BLaER1 treated with 17β-estradiol and CSF1 and Interleukin-3, amounts not matched to agents 10 nM and 100 nM (cell line): ENCODE results near the gene MIEN1.
A peak's percentile ranks its signal among the peaks of the same experiment; 100 is the strongest.
"Not testable (repeated sequence)": the region's sequence is repeated elsewhere in the genome, so short reads cannot be mapped to it uniquely, and the experiment has no call there.

Experiments used
- H3K27ac ChIP-seq, 11 experiments: shearing (Covaris generic); formaldehyde crosslinking; 2 replicates each; pipeline ENCODE4 v1.8.1; 2022
- H3K27me3 ChIP-seq, 11 experiments: shearing (Covaris generic); formaldehyde crosslinking; 2 replicates each; pipeline ENCODE4 v1.8.1; 2022
- H3K36me3 ChIP-seq, 11 experiments: shearing (Covaris generic); formaldehyde crosslinking; 2 replicates each; pipeline ENCODE4 v1.8.1; 2022
- H3K4me1 ChIP-seq, 10 experiments: shearing (Covaris generic); formaldehyde crosslinking; 2 replicates each; pipeline ENCODE4 v1.8.1; 2022
- H3K4me2 ChIP-seq, 11 experiments: shearing (Covaris generic); formaldehyde crosslinking; 2 replicates each; pipeline ENCODE4 v1.8.1; 2022
- H3K4me3 ChIP-seq, 10 experiments: shearing (Covaris generic); formaldehyde crosslinking; 2 replicates each; pipeline ENCODE4 v1.8.1; 2022
- H3K9ac ChIP-seq, 11 experiments: shearing (Covaris generic); formaldehyde crosslinking; 2 replicates each; pipeline ENCODE4 v1.8.1; 2022
- H3K9me3 ChIP-seq, 11 experiments: shearing (Covaris generic); formaldehyde crosslinking; replicated peaks in 1 of 11; 2 replicates each; pipeline ENCODE4 v1.8.1; 2022
- H4K20me1 ChIP-seq, 11 experiments: shearing (Covaris generic); formaldehyde crosslinking; 2 replicates each; pipeline ENCODE4 v1.8.1; 2022
- Cebpa-rat ChIP-seq, 11 experiments: shearing (Covaris generic); IDR thresholded peaks; 2 replicates each; pipeline ENCODE4 v1.8.1; 2022

Gene MIEN1

GRCh38 chr17:39767147-39767546 is 36.8 kb upstream of the MIEN1 start:
- peaks cover 0 to 13% (median 7%) of the 10 kb centered on the region in 11 experiments; a peak in 9 of 22 replicates for H3K9me3 ChIP-seq
- no peak for TF ChIP-seq Cebpa-rat (IDR thresholded peaks at IDR 0.05)
- H3K27ac ChIP-seq, result no peak overlapping the region
- H3K36me3 ChIP-seq, result no peaks in the 10 kb centered on the region
- no peaks in the 10 kb centered on the region for H3K27me3 ChIP-seq
- H3K9ac ChIP-seq, result peak overlapping the region in 1 of 11 experiments; percentile 2; a peak in 1 of 22 replicates
- peaks cover 24 to 42% (median 34%) of the 10 kb centered on the region in 10 experiments for H3K4me1 ChIP-seq
- H3K4me2 ChIP-seq, result peak overlapping the region; percentile 6 to 88 (median 57)
- H4K20me1 ChIP-seq, result no peaks in the 10 kb centered on the region
- H3K4me3 ChIP-seq, result no peak overlapping the region

- H3K27me3 ChIP-seq, result no peaks in the 10 kb centered on the region
- peaks cover 26 to 50% (median 38%) of the 10 kb centered on the region in 10 experiments for H3K4me1 ChIP-seq
- H3K4me2 ChIP-seq, result peak overlapping the region in 10 of 11 experiments; percentile 13 to 88 (median 62); a peak in 18 of 22 replicates
These were observed 35.4 kb upstream of the MIEN1 start for GRCh38 chr17:39765766-39766165.

GRCh38 chr17:39765175-39765574 is 34.8 kb upstream of the MIEN1 start:
- Histone ChIP-seq H3K9me3 (peaks cover 0 to 13% (median 7%) of the 10 kb centered on the region in 11 experiments; a peak in 9 of 22 replicates), H3K27me3 (no peaks in the 10 kb centered on the region), H3K4me3 (no peak overlapping the region), H4K20me1 (no peaks in the 10 kb centered on the region), H3K27ac (no peak overlapping the region), H3K4me2 (peak overlapping the region; percentile 10 to 88 (median 46); a peak in 21 of 22 replicates), H3K4me1 (peaks cover 26 to 52% (median 38%) of the 10 kb centered on the region in 10 experiments), H3K9ac (no peak overlapping the region), H3K36me3 (no peaks in the 10 kb centered on the region)
- no peak for TF ChIP-seq Cebpa-rat (IDR thresholded peaks at IDR 0.05)

More at GRCh38 chr17:39765766-39766165, 35.4 kb upstream of the MIEN1 start:
- H4K20me1 ChIP-seq, result no peaks in the 10 kb centered on the region
- no peak for TF ChIP-seq Cebpa-rat (IDR thresholded peaks at IDR 0.05)
- no peak overlapping the region for H3K27ac ChIP-seq
- no peaks in the 10 kb centered on the region for H3K36me3 ChIP-seq
- no peak overlapping the region for H3K4me3 ChIP-seq
- H3K9ac ChIP-seq, result no peak overlapping the region
- peaks cover 0 to 13% (median 7%) of the 10 kb centered on the region in 11 experiments; a peak in 9 of 22 replicates for H3K9me3 ChIP-seq

GRCh38 chr17:39764171-39764570 is 33.8 kb upstream of the MIEN1 start:
- Histone ChIP-seq H3K9me3 (peaks cover 0 to 13% (median 7%) of the 10 kb centered on the region in 11 experiments; a peak in 9 of 22 replicates), H3K4me2 (peak overlapping the region in 1 of 11 experiments; percentile 88; a peak in 1 of 22 replicates), H3K4me1 (peaks cover 33 to 59% (median 45%) of the 10 kb centered on the region in 10 experiments)
- H4K20me1 ChIP-seq, H3K4me3 ChIP-seq, H3K36me3 ChIP-seq, H3K27me3 ChIP-seq, H3K9ac ChIP-seq, H3K27ac ChIP-seq: not testable (repeated sequence)

- peak overlapping the region in 2 of 11 experiments; percentile 37 to 65; a peak in 2 of 22 replicates for H3K4me2 ChIP-seq
These were observed 32.9 kb upstream of the MIEN1 start for GRCh38 chr17:39763051-39763820.

GRCh38 chr17:39761861-39762496 is 31.6 kb upstream of the MIEN1 start:
- Histone ChIP-seq H3K9ac (no peak overlapping the region), H3K36me3 (no peaks in the 10 kb centered on the region), H3K4me3 (no peak overlapping the region), H3K27me3 (no peaks in the 10 kb centered on the region; a peak in 1 of 22 replicates), H3K9me3 (peaks cover 0 to 13% (median 7%) of the 10 kb centered on the region in 11 experiments; a peak in 9 of 22 replicates), H3K27ac (no peak overlapping the region), H4K20me1 (no peaks in the 10 kb centered on the region), H3K4me1 (peaks cover 52 to 77% (median 62%) of the 10 kb centered on the region in 10 experiments), H3K4me2 (peak overlapping the region in 10 of 11 experiments; percentile 5 to 65 (median 32); a peak in 14 of 22 replicates)
- no peak for TF ChIP-seq Cebpa-rat (IDR thresholded peaks at IDR 0.05)

More at GRCh38 chr17:39763051-39763820, 32.9 kb upstream of the MIEN1 start:
- Histone ChIP-seq H3K9ac (no peak overlapping the region), H3K36me3 (no peaks in the 10 kb centered on the region), H3K27me3 (no peaks in the 10 kb centered on the region; a peak in 1 of 22 replicates), H3K4me3 (no peak overlapping the region), H3K9me3 (peaks cover 0 to 13% (median 7%) of the 10 kb centered on the region in 11 experiments; a peak in 9 of 22 replicates), H3K4me1 (peaks cover 43 to 68% (median 54%) of the 10 kb centered on the region in 10 experiments), H4K20me1 (no peaks in the 10 kb centered on the region), H3K27ac (no peak overlapping the region)
- TF ChIP-seq Cebpa-rat (IDR thresholded peaks at IDR 0.05), result no peak

- Histone ChIP-seq H3K4me2 (peak overlapping the region; percentile 86 to 98 (median 94)), H3K9me3 (no peaks in the 10 kb centered on the region), H3K27me3 (peaks cover 0 to 9% (median 0%) of the 10 kb centered on the region in 11 experiments; a peak in 2 of 22 replicates), H3K27ac (no peak overlapping the region), H3K4me3 (no peak overlapping the region), H4K20me1 (no peaks in the 10 kb centered on the region), H3K36me3 (no peaks in the 10 kb centered on the region), H3K9ac (0 out of 22 replicates have a peak overlapping the region, but pooled peaks of 1 of the 11 experiments have one; percentile 19), H3K4me1 (peaks cover 52 to 75% (median 63%) of the 10 kb centered on the region in 10 experiments)
- no peak for TF ChIP-seq Cebpa-rat (IDR thresholded peaks at IDR 0.05)
These were observed 28.9 kb upstream of the MIEN1 start for GRCh38 chr17:39759204-39759603.

GRCh38 chr17:39757931-39758873 is 27.9 kb upstream of the MIEN1 start:
- no peaks in the 10 kb centered on the region for H3K36me3 ChIP-seq
- H3K9me3 ChIP-seq, result no peaks in the 10 kb centered on the region
- TF ChIP-seq Cebpa-rat (IDR thresholded peaks at IDR 0.05), result no peak
- H3K27me3 ChIP-seq, result peaks cover 0 to 9% (median 0%) of the 10 kb centered on the region in 11 experiments; a peak in 2 of 22 replicates
- peak overlapping the region; percentile 86 to 98 (median 94) for H3K4me2 ChIP-seq
- peaks cover 59 to 82% (median 71%) of the 10 kb centered on the region in 10 experiments for H3K4me1 ChIP-seq
- H3K9ac ChIP-seq, result peak overlapping the region in 4 of 11 experiments; percentile 5 to 27 (median 12); a peak in 2 of 22 replicates
- no peaks in the 10 kb centered on the region for H4K20me1 ChIP-seq
- H3K27ac ChIP-seq, result peak overlapping the region in 2 of 11 experiments; percentile 13 to 21; a peak in 2 of 22 replicates
- H3K4me3 ChIP-seq, result no peak overlapping the region
